HG02970 (cell line): ENCODE results near the gene EVI5.

Source experiments
- ATAC-seq: cut with Tn5 transposase; IDR thresholded peaks from one replicate; pipeline ENCODE4 v1.9.1; 2021; ENCODE audit warnings: mild to moderate bottlenecking, moderate library complexity, moderate number of reproducible peaks; ENCODE audit not compliant: unreplicated experiment, low FRiP score

The EVI5 gene

DNA sequence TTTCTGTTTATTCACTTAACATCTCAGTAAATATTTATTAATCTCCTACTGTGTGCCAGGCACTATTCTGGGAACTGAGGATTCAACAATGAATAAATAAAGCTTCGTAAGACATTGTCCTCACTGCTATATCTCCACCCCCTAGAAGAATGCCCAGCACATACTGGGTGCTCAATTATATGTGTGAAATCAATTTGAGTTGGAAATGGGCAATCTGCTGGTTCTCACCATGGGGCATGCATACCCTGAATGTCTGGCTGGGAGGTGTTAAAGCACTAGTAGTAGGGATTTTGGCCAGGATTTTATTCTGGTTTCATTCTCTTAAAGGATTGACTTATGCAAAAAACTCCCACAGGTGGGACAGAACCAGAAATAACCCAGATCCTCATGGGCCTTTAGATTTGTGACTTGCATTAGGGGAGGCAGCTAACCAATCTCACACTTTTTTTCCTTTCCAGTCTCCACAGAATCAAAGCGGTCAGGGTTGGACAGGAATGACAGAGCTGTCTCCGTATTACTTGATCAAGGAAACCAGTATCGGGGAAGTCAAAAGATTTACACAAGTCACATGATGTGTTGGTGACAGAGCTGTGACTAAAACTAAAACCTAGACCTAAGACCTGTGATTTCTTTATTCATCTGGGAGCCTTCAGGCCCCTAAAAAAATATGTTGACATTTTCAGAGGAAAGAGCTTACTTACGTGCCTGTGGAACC lies 311.0 kb downstream of the EVI5 start:
- ATAC-seq = no peak

DNA sequence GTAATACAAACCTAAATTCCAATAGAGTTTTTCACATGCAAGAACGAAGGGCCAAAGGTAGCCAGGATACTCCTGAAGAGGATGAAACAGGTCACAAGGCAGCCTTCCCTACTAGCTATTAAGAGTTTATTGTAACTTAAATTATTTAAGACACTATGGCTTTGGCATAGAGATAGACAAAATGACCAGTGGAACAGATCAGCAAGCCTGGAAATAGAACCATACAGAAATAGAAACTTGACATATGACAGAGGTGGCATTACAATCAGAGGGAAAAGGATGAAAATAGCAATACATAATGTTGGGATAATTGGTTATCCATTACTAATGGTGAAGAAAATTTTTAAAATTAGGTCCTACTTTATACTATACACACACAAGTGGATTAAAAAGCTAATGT lies 314.7 kb downstream of the EVI5 start:
- ATAC-seq = no peak

DNA sequence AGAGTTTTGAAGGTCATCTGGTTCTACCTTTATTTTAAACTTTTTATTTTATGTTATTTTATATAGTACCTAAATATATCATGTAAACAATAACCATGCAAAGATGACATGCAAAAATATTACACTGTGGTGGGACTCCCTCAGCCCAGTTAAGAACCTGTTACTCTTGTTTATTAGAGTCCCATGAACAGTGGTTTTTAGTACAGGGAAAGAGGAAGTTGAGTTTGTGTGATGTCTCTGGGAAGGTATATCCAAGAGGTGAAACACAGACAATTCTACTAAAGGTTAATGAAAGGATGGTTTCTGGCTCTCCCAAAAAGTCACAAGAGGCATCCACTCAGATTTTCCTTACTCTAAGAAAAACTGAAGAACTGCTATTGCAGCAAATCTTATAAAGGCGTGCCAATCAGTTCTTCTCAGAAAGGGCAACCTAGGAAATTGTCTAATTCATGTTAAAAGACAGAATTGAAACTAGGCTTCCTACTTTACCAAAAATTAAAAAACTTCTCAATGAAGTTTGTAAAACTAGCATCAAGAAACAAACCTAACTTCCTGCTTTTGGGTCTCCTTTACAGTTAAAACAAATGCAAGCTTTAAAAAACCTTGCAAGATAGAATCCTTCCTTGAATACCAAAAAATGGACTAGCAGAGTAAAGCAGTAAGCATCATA lies 318.1 kb downstream of the EVI5 start:
- ATAC-seq = no peak

DNA sequence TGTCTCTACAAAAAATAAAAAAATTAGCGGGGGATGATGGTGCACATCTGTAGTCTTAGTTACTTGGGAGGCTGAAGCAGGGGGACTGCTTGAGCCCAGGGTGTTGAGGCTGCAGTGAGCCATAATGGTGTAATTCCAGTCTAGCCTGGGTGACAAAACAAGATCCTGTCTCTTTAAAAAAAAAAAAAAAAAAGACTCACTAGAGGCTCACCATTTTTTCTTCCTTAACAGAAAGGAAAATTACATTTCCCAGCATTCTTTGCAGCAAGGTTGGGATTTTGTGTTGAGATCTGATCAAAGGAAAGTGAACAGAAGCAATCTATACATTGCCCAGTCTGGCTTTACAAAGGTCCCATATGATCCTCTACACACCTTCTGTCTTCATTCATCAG lies 319.7 kb downstream of the EVI5 start:
- no peak for ATAC-seq

DNA sequence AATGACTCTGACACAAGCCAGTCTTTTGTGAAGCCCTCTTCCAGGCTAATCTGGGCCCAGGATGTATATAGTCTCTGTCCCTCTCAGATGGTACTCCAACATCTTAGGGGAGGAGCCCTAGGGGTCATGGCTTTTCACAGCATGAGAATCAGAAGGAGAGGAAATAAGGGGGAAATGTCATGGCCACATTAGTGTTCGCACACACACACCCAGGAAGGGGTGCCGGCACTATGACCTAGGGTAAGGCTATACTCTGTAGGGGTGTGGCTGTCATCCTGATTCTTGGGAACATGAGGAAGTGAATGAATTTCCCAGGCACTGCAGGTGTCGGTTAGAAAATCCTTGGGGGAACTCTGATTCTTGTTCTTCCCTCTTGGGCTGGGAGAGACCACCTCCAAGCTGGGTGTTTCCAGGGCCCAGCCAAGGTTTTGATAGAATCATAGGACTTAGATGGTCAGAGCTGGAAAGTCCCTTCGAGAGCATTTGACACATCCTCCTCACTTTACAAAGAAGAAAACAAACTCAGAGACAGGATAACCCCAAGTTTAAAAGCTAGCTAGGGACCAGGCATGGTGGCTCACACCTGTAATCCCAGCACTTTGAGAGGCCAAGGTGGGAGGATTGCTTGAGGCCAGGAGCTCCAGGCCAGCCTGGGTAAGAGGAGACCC lies 320.2 kb downstream of the EVI5 start:
- ATAC-seq = no peak

DNA sequence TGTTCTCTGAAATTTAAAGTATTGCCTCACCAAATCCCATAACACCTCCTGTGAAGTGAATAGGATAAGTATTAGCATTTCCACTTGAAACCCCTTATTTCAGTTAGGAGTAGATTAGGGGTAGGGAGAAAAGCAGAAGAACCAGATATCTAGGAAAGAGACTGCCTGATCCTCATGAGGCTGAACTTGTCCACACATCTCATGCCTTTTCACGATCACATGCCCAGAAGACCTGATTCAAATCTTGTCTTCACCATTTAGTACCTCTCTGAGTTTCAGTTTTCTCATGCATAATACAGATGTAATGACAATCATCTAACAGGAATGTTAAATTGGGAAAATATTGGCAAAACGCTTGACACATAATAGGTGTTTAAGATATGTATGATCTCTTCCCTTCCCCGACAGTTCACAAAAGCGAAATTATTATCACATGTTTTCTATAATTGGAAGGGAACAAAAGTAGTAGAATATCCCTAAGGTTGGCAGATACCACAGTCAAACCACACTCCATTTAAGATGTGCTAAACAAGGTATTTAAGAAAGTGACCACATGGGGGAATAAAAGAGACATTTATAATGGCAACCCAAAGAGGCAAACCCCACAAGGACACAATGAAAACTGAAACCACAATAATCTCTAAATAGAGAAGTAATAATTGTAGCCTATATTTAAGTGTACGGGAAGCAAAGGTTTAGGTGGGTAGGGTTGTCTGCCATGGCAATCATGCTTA lies 323.4 kb downstream of the EVI5 start:
- no peak for ATAC-seq

DNA sequence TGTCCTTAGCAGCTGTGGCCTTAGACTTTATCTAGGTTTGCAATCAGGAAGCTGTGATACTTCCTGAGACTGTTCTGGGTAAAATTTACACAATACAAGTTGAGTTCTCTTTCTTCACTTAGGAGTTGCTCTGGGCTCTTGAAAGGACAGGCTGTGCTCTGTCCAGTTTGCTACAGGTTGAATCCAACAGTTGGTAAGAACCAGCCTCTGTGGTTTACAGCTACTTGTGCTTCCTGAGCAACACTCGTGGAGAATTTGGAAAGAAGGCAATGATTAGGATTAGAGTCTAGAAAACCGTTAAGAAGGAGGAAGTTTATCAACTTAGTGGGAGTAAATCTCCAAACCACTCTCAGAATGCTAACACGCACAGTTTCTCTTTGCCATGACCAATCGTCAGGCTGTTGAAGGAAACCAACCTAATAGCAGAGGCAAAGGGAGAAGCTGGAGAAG lies 325.0 kb downstream of the EVI5 start:
- no peak for ATAC-seq
